K562 (cell line): ENCODE data around the gene ARHGAP22. TPM values are rescaled to one million over a fixed set of nuclear protein-coding genes. Genes with fewer than 3 reads are reported as not detected.
A peak's percentile ranks its signal among the peaks of the same experiment; 100 is the strongest.

Experiments used
- ATAC-seq: fragments of 200-7000 bp; cut with Tn5 transposase; 3 replicates; pipeline ENCODE4 v1.9.1; 2020; ENCODE audit warnings: moderate library complexity
- BruUV-seq: library from RNA; stranded (reverse); fragments of 400-500 nt; replicated peaks from 2 replicates; lab custom pipeline; 2021; lab: Mats Ljungman, UMichigan
- CTCF ChIA-PET: fragments of 300-600 bp; formaldehyde crosslinking; extraction: SDS; loops from one replicate; lab custom pipeline; 2021; ENCODE audit warnings: low intra/inter-chr PET ratio; lab: Yijun Ruan, JAX
- POLR2A ChIA-PET: fragments of 300-600, 350-650 bp; sonication (Branson Sonifier 250); formaldehyde crosslinking; extraction: SDS; loops from one replicate; lab custom pipeline; 2021; ENCODE audit warnings: antibody characterized with exemption, inconsistent platforms; lab: Yijun Ruan, JAX
- DNase-seq, 4 experiments: peaks; one replicate each; pipeline versions ENCODE4 v3.0.0 to v3.0.0-alpha.2; 2011 to 2018; ENCODE audit warnings: low spot score in 3 of 4, mixed read lengths in 3 of 4; ENCODE audit errors: extremely low read depth in 1 of 4
- FAIRE-seq: peaks from 2 replicates; lab custom pipeline; 2011; peaks lifted over from hg19 to GRCh38; lab: Jason Lieb, UNC
- H2AFZ ChIP-seq: 2 replicates; pipeline ENCODE4 v1.6.0; 2011; ENCODE audit warnings: low read depth, low read length, control low read depth, inconsistent platforms
- H3K27ac ChIP-seq: fragments of 200-600 bp; 3 replicates; pipeline ENCODE4 v1.8.0; 2011; ENCODE audit warnings: low read depth, mild to moderate bottlenecking, control low read depth, inconsistent platforms, low read length, moderate library complexity, mixed read lengths; ENCODE audit errors: extremely low read depth
- H3K27me3 ChIP-seq, 2 experiments: fragments of 300-600 bp in 1 of 2; 2 replicates in 1 of 2; 3 replicates in 1 of 2; pipeline versions ENCODE4 v1.6.0 to v1.8.0; 2011; ENCODE audit warnings: inconsistent platforms in 2 of 2, low read length in 2 of 2, mild to moderate bottlenecking in 1 of 2, mixed read lengths in 1 of 2, moderate library complexity in 1 of 2; ENCODE audit not compliant: control insufficient read depth in 2 of 2, insufficient read depth in 2 of 2
- H3K36me3 ChIP-seq: fragments of 300-600 bp; 3 replicates; pipeline ENCODE4 v1.8.0; 2011; ENCODE audit warnings: mild to moderate bottlenecking, low read length, inconsistent platforms; ENCODE audit not compliant: control insufficient read depth, insufficient read depth
- H3K4me1 ChIP-seq, 2 experiments: fragments of 200-600 bp in 1 of 2; replicated peaks in 1 of 2; 2 replicates in 1 of 2; 3 replicates in 1 of 2; pipeline versions ENCODE4 v1.5.1 to v1.8.0; 2011; ENCODE audit warnings: inconsistent platforms in 2 of 2, low read length in 2 of 2, mild to moderate bottlenecking in 1 of 2, mixed read lengths in 1 of 2, moderate library complexity in 1 of 2; ENCODE audit not compliant: control insufficient read depth in 2 of 2, insufficient read depth in 2 of 2
- H3K4me2 ChIP-seq: 2 replicates; pipeline ENCODE4 v1.6.1; 2011; ENCODE audit warnings: low read length, control low read depth, inconsistent platforms, mixed read lengths; ENCODE audit not compliant: insufficient read depth
- H3K4me3 ChIP-seq: fragments of 200-600 bp; sonication (generic), shearing (Covaris generic); 2 replicates; pipeline ENCODE4 v1.5.1; 2016; ENCODE audit warnings: control low read depth, inconsistent platforms
- H3K79me2 ChIP-seq: fragments of 200-600 bp; 3 replicates; pipeline ENCODE4 v1.8.0; 2011; ENCODE audit warnings: low read length, inconsistent platforms; ENCODE audit not compliant: control insufficient read depth, insufficient read depth
- H3K9ac ChIP-seq, 2 experiments: 2 replicates each; pipeline versions ENCODE4 v1.6.0 to v1.6.1; 2011; ENCODE audit warnings: low read depth in 2 of 2, low read length in 2 of 2, control low read depth in 1 of 2, inconsistent platforms in 1 of 2, mild to moderate bottlenecking in 1 of 2, mixed read lengths in 1 of 2; ENCODE audit not compliant: insufficient read depth in 1 of 2
- H3K9me1 ChIP-seq: one replicate; pipeline ENCODE4 v1.6.0; 2011; ENCODE audit warnings: inconsistent platforms, mild to moderate bottlenecking, low read length, moderate library complexity; ENCODE audit not compliant: control insufficient read depth, insufficient read depth
- H3K9me3 ChIP-seq: replicated peaks from 2 replicates; pipeline ENCODE4 v1.5.1; 2011; ENCODE audit warnings: low read depth, low read length, inconsistent platforms; ENCODE audit not compliant: control insufficient read depth, insufficient read depth
- H4K20me1 ChIP-seq: replicated peaks from 2 replicates; pipeline ENCODE4 v1.6.1; 2011; ENCODE audit warnings: low read length, inconsistent platforms, mixed read lengths; ENCODE audit not compliant: control insufficient read depth, insufficient read depth
- ARID1B ChIP-seq: fragments of 450-650 bp; IDR thresholded peaks from 2 replicates; pipeline ENCODE4 v1.6.1; 2016; ENCODE audit warnings: antibody characterized with exemption, mild to moderate bottlenecking, inconsistent platforms
- CTBP1 ChIP-seq: fragments of 450-650 bp; IDR thresholded peaks from 2 replicates; pipeline ENCODE4 v1.6.1; 2016; ENCODE audit warnings: borderline replicate concordance
- DACH1 ChIP-seq: fragments of 450-650 bp; IDR thresholded peaks from 2 replicates; pipeline ENCODE4 v1.6.1; 2018; ENCODE audit not compliant: partially characterized antibody
- FOSL1 ChIP-seq: fragments of 200-800 bp; sonication (Bioruptor generic); conservative IDR thresholded peaks from 2 replicates; pipeline ENCODE4 v1.6.1; 2016; ENCODE audit warnings: missing genetic modification characterization, missing compliant biosample characterization
- GATA2 ChIP-seq: sonication (generic); formaldehyde crosslinking; IDR thresholded peaks from 2 replicates; pipeline ENCODE4 v1.4.0; 2020; ENCODE audit warnings: mild to moderate bottlenecking, missing genetic modification reagents
- HMBOX1 ChIP-seq: sonication (generic); IDR thresholded peaks from 2 replicates; pipeline ENCODE4 v1.6.1; 2016
- PCBP2 ChIP-seq: fragments of 200-400 bp; formaldehyde crosslinking; IDR thresholded peaks from 2 replicates; pipeline ENCODE4 v1.6.1; 2018; ENCODE audit warnings: low read length, low read depth, mild to moderate bottlenecking, moderate library complexity; ENCODE audit not compliant: poor library complexity, severe bottlenecking
- PML ChIP-seq: IDR thresholded peaks from 2 replicates; pipeline ENCODE4 v1.6.1; 2012; ENCODE audit warnings: low read length, inconsistent platforms
- RNF2 ChIP-seq: sonication (generic); IDR thresholded peaks from 2 replicates; pipeline ENCODE4 v1.6.1; 2016
- SMAD1 ChIP-seq: fragments of 150-350 bp; IDR thresholded peaks from 2 replicates; pipeline ENCODE4 v1.6.1; 2014; ENCODE audit warnings: low read length, low read depth; ENCODE audit not compliant: partially characterized antibody
- SMARCA4 ChIP-seq: fragments of 450-650 bp; IDR thresholded peaks from 2 replicates; pipeline ENCODE4 v1.6.1; 2016
- YBX1 ChIP-seq: fragments of 450-650 bp; IDR thresholded peaks from 2 replicates; pipeline ENCODE4 v1.7.1; 2016; ENCODE audit warnings: mild to moderate bottlenecking
- WGBS: fragments of 100-300 bp; shearing (Covaris generic); methylation state at CpG from one replicate; pipeline ENCODE4 v1.1.6; 2016; ENCODE audit warnings: low coverage, mixed read lengths; ENCODE audit not compliant: insufficient coverage; ENCODE audit errors: missing lambda C conversion rate; 5-methylcytosine and 5-hydroxymethylcytosine counted together
- in situ Hi-C: fragments of 300-500 bp; cut with MboI; formaldehyde crosslinking; loops from 4 replicates; pipeline ENCODE4 v1.15.0; 2018; ENCODE audit warnings: inconsistent platforms, mixed read lengths
- intact Hi-C: fragments of 100-400 bp; cut with micrococcal nuclease; formaldehyde crosslinking; loops from 2 replicates; pipeline ENCODE4 v1.14.2; 2022
- polyA plus RNA-seq, 8 experiments: library from polyadenylated mRNA; depleted of rRNA in 4 of 8; stranded (reverse) in 5 of 8; unstranded in 3 of 8; fragments of >200 nt; fragmentation: Nextera tagmentation in 2 of 8; fragmentation: Illumina TruSeq in 1 of 8; extraction: Ambion mirVana in 2 of 8; extraction: Trizol in 1 of 8; gene quantifications; 2 replicates each; pipeline versions ENCODE4 v1.2.1 to v1.2.3, GENCODE V29; 2011 to 2014; ENCODE audit warnings: inconsistent platforms in 1 of 8, missing spikeins in 1 of 8
- total RNA-seq, 7 experiments: library from RNA; depleted of rRNA in 6 of 7; stranded (reverse); fragments of >200 nt in 6 of 7; fragmentation: Illumina TruSeq in 2 of 7; extraction: Trizol in 2 of 7; gene quantifications; 2 replicates each; pipeline versions ENCODE4 v1.2.1 to v1.2.3, GENCODE V29; 2011 to 2021; ENCODE audit warnings: low replicate concordance in 1 of 7

ARHGAP22 gene
- total and polyA plus RNA-seq, 9 of the 15 experiments (the other 6 are each of a cell fraction or from before 2014, with no cell fraction given), result 1.3 to 28.1 (median 12.7) TPM

- BruUV-seq, result no TSS peak
- Histone ChIP-seq H3K4me1 (peaks cover 8 to 20% of the 10 kb centered on the region in 2 experiments; a peak in 4 of 5 replicates), H3K9me3 (no peaks in the 10 kb centered on the region), H3K27ac (peak overlapping the region; percentile 28; the same call in 2 of the 3 replicates), H3K4me3 (no peak overlapping the region), H3K4me2 (peak overlapping the region; percentile 44), H2AFZ (no peak overlapping the region), H3K9me1 (no peaks in the 10 kb centered on the region), H3K79me2 (peaks cover 26% of the 10 kb centered on the region), H3K9ac (peak overlapping the region in 1 of 2 experiments; percentile 40; a peak in 1 of 4 replicates), H3K27me3 (no peaks in the 10 kb centered on the region), H4K20me1 (no peaks in the 10 kb centered on the region; the same call in 1 of the 2 replicates), H3K36me3 (peaks cover 3% of the 10 kb centered on the region; the same call in 1 of the 3 replicates)
- DNase-seq (no peak), ATAC-seq (peak; percentile 9; the same call in 2 of the 3 replicates), FAIRE-seq (no peak)
- 64% methylated on average over 1 of the region's 1 CpG for WGBS
- no peak for TF ChIP-seq PML
- TF ChIP-seq DACH1, result peak; percentile 32
- POLR2A ChIA-PET, result interaction anchor here (1.5 kb wide), 1 partner anchor 15 kb away, joined by 4 read pairs; no protein-coding TSS in a partner anchor
- intact Hi-C loops (no loop called here), in situ Hi-C loops (no loop called here)
- CTCF ChIA-PET, result no interaction called here
Observed at GRCh38 chr10:48399551-48399950, 205.3 kb downstream of the ARHGAP22 start.

- Histone ChIP-seq H3K4me2 (peak overlapping the region; percentile 44), H3K9me3 (no peaks in the 10 kb centered on the region), H3K9me1 (no peaks in the 10 kb centered on the region), H3K4me3 (no peak overlapping the region), H3K27me3 (no peaks in the 10 kb centered on the region), H3K27ac (peak overlapping the region; percentile 28; the same call in 2 of the 3 replicates), H3K36me3 (no peaks in the 10 kb centered on the region), H4K20me1 (no peaks in the 10 kb centered on the region; the same call in 1 of the 2 replicates), H3K79me2 (peaks cover 30% of the 10 kb centered on the region), H3K4me1 (peaks cover 8 to 20% of the 10 kb centered on the region in 2 experiments; a peak in 4 of 5 replicates), H2AFZ (0 out of 2 replicates have a peak overlapping the region, but pooled peaks have one; percentile 10), H3K9ac (peak overlapping the region; percentile 12 to 40; a peak in 1 of 4 replicates)
- BruUV-seq, result no TSS peak
- DNase-seq (no peak), FAIRE-seq (peak; percentile 71), ATAC-seq (peak; percentile 78)
- 27% methylated on average over 5 of the region's 5 CpGs for WGBS
- POLR2A ChIA-PET, result interaction anchor here (0.7 to 1.5 kb wide), 2 partner anchors 13 to 14 kb away, joined by 3 to 4 read pairs; no protein-coding TSS in a partner anchor
- in situ Hi-C loops, result no loop called here
- CTCF ChIA-PET, result no interaction called here
- intact Hi-C loops, result no loop called here
- TF ChIP-seq RNF2 (no peak), FOSL1 (tag) (0 out of 2 replicates have a peak, but pooled peaks have one; percentile 15), GATA2 (CRISPR knock-in tag) (peak; percentile 66), ARID1B (0 out of 2 replicates have a peak, but pooled peaks have one; percentile 5), SMARCA4 (no peak), SMAD1 (no peak), CTBP1 (0 out of 2 replicates have a peak, but pooled peaks have one; percentile 10), YBX1 (no peak), PCBP2 (no peak), HMBOX1 (0 out of 2 replicates have a peak, but pooled peaks have one; percentile 52)
Observed at GRCh38 chr10:48399056-48399541, 205.8 kb downstream of the ARHGAP22 start.
